ENCODE results near the gene MARCKS. TPM values are rescaled to one million over a fixed set of nuclear protein-coding genes. Genes with fewer than 3 reads are reported as not detected.

The MARCKS gene
- total and polyA plus RNA-seq, 2 of the 13 experiments (the other 11 are each of a cell fraction or from before 2014, with no cell fraction given): 30.5 to 39.5 TPM

DNA sequence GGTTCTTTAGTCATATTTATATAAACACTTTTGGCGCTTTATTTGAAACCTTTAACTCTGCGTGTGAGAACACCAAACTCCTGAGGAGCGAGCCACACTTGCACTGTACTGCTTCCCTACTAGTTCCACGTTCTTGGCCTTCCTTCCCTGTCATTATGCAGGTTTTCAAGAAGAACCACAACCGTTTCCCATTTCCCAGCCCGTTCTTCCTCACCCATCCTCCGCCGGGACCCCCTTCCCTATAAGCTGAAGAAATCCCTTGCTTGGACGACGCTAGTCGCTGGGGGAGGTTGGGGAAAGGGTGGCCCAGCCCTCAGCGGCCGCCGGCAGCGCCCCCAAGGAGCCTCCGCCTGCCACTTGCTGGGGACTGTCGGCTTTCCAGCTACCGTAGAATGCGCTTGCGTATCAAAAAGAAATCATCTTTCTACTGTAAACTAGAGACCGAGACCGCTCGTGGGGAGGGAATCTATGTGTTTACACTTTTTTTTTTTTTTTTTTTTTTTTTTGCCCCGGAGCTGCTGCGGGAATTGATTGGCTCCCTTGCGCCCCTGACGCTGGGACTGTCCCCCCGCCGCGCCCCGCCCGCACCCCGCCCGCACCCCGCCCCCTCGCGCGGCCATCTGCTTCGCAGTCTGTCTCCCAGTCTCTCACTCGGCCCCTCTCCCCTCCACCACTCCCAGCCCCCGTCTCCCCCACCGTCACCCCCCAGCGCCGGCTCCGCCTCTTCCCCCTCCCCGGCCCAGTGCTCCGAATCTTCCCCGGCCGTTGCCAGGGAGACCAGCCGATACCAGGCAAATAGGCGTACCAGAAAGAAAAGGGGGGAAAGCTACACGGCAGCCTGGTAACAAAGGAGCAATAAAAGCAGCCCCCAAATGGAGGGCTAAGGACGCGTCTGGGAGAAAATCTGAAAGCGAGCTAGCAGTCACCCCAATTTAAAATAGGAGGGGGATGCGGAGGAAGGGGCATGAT is 2.3 kb upstream of the MARCKS start (continued):
- TF ChIP-seq ARID5B (CRISPR knock-in tag; IDR thresholded peaks at IDR 0.05) (no peak), ZMYM4 (CRISPR knock-in tag; IDR thresholded peaks at IDR 0.05) (peak; percentile 42; the same call in 1 of the 2 replicates), ZNF557 (CRISPR knock-in tag; IDR thresholded peaks at IDR 0.05) (no peak), ZNF549 (CRISPR knock-in tag; IDR thresholded peaks at IDR 0.05) (no peak), CBX2 (IDR thresholded peaks at IDR 0.05; ENCODE audit: low read depth, low read length) (no peak), CBX2 (CRISPR knock-in tag; IDR thresholded peaks at IDR 0.05; ENCODE audit: low read depth) (no peak), ZNF256 (CRISPR knock-in tag; conservative IDR thresholded peaks at IDR 0.05) (no peak), HDAC6 (IDR thresholded peaks at IDR 0.05; ENCODE audit: low read depth, low read length) (no peak), ARID2 (CRISPR knock-in tag; IDR thresholded peaks at IDR 0.05; ENCODE audit: borderline replicate concordance) (0 out of 2 replicates have a peak, but pooled peaks have one; percentile 37), YEATS4 (CRISPR knock-in tag; IDR thresholded peaks at IDR 0.05; ENCODE audit: borderline replicate concordance) (no peak), RAD51 (IDR thresholded peaks at IDR 0.05; ENCODE audit: borderline replicate concordance) (no peak)
- TF ChIP-seq, protein P1, sequence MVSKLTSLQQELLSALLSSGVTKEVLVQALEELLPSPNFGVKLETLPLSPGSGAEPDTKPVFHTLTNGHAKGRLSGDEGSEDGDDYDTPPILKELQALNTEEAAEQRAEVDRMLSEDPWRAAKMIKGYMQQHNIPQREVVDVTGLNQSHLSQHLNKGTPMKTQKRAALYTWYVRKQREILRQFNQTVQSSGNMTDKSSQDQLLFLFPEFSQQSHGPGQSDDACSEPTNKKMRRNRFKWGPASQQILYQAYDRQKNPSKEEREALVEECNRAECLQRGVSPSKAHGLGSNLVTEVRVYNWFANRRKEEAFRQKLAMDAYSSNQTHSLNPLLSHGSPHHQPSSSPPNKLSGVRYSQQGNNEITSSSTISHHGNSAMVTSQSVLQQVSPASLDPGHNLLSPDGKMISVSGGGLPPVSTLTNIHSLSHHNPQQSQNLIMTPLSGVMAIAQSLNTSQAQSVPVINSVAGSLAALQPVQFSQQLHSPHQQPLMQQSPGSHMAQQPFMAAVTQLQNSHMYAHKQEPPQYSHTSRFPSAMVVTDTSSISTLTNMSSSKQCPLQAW (CRISPR knock-in tag; IDR thresholded peaks at IDR 0.05): 0 out of 2 replicates have a peak, but pooled peaks have one; percentile 25
- TF ChIP-seq, protein P2, sequence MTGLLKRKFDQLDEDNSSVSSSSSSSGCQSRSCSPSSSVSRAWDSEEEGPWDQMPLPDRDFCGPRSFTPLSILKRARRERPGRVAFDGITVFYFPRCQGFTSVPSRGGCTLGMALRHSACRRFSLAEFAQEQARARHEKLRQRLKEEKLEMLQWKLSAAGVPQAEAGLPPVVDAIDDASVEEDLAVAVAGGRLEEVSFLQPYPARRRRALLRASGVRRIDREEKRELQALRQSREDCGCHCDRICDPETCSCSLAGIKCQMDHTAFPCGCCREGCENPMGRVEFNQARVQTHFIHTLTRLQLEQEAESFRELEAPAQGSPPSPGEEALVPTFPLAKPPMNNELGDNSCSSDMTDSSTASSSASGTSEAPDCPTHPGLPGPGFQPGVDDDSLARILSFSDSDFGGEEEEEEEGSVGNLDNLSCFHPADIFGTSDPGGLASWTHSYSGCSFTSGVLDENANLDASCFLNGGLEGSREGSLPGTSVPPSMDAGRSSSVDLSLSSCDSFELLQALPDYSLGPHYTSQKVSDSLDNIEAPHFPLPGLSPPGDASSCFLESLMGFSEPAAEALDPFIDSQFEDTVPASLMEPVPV (CRISPR knock-in tag; IDR thresholded peaks at IDR 0.05): 0 out of 2 replicates have a peak, but pooled peaks have one; percentile 57
- TF ChIP-seq, protein P3, sequence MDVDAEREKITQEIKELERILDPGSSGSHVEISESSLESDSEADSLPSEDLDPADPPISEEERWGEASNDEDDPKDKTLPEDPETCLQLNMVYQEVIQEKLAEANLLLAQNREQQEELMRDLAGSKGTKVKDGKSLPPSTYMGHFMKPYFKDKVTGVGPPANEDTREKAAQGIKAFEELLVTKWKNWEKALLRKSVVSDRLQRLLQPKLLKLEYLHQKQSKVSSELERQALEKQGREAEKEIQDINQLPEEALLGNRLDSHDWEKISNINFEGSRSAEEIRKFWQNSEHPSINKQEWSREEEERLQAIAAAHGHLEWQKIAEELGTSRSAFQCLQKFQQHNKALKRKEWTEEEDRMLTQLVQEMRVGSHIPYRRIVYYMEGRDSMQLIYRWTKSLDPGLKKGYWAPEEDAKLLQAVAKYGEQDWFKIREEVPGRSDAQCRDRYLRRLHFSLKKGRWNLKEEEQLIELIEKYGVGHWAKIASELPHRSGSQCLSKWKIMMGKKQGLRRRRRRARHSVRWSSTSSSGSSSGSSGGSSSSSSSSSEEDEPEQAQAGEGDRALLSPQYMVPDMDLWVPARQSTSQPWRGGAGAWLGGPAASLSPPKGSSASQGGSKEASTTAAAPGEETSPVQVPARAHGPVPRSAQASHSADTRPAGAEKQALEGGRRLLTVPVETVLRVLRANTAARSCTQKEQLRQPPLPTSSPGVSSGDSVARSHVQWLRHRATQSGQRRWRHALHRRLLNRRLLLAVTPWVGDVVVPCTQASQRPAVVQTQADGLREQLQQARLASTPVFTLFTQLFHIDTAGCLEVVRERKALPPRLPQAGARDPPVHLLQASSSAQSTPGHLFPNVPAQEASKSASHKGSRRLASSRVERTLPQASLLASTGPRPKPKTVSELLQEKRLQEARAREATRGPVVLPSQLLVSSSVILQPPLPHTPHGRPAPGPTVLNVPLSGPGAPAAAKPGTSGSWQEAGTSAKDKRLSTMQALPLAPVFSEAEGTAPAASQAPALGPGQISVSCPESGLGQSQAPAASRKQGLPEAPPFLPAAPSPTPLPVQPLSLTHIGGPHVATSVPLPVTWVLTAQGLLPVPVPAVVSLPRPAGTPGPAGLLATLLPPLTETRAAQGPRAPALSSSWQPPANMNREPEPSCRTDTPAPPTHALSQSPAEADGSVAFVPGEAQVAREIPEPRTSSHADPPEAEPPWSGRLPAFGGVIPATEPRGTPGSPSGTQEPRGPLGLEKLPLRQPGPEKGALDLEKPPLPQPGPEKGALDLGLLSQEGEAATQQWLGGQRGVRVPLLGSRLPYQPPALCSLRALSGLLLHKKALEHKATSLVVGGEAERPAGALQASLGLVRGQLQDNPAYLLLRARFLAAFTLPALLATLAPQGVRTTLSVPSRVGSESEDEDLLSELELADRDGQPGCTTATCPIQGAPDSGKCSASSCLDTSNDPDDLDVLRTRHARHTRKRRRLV (CRISPR knock-in tag; IDR thresholded peaks at IDR 0.05): no peak
